HG03103 (cell line): ENCODE results near the gene VSIR.
A peak's percentile ranks its signal among the peaks of the same experiment; 100 is the strongest.

ENCODE experiments used
- ATAC-seq: cut with Tn5 transposase; IDR thresholded peaks from one replicate; pipeline ENCODE4 v1.9.1; 2021; ENCODE audit warnings: low read depth; ENCODE audit not compliant: unreplicated experiment

The VSIR gene

GRCh38 chr10:71773221-71773971 lies at the start of gene VSIR:
Gene VSIR (minus strand): TSS chr10:71773520. CDS start chr10:71773439, 81 bp downstream.
- ATAC-seq = peak; percentile 54

- ATAC-seq = no peak
These were observed 48.8 kb upstream of the VSIR start for GRCh38 chr10:71821909-71822763.

- ATAC-seq = no peak
These were observed 47.6 kb upstream of the VSIR start for GRCh38 chr10:71820966-71821365.

- no peak for ATAC-seq
These were observed 46.7 kb upstream of the VSIR start for GRCh38 chr10:71819985-71820384.

- no peak for ATAC-seq
These were observed 46.1 kb upstream of the VSIR start for GRCh38 chr10:71819441-71819861.

- no peak for ATAC-seq
These were observed 45.4 kb upstream of the VSIR start for GRCh38 chr10:71818674-71819260.

- no peak for ATAC-seq
These were observed 44.7 kb upstream of the VSIR start for GRCh38 chr10:71817831-71818655.

GRCh38 chr10:71816936-71817618 lies 43.8 kb upstream of the VSIR start:
- no peak for ATAC-seq

- no peak for ATAC-seq
These were observed 43.1 kb upstream of the VSIR start for GRCh38 chr10:71816421-71816851.

- no peak for ATAC-seq
These were observed 42.3 kb upstream of the VSIR start for GRCh38 chr10:71815515-71816130.

- ATAC-seq = no peak
These were observed 41.6 kb upstream of the VSIR start for GRCh38 chr10:71814922-71815411.

GRCh38 chr10:71812913-71813590 lies 39.7 kb upstream of the VSIR start:
- ATAC-seq = no peak

- no peak for ATAC-seq
These were observed 38.9 kb upstream of the VSIR start for GRCh38 chr10:71812016-71812912.

- no peak for ATAC-seq
These were observed 38.0 kb upstream of the VSIR start for GRCh38 chr10:71811351-71811750.

GRCh38 chr10:71810048-71810750 lies 36.9 kb upstream of the VSIR start:
- no peak for ATAC-seq

GRCh38 chr10:71809628-71810027 lies 36.3 kb upstream of the VSIR start:
- no peak for ATAC-seq
